ELR (cell line): ENCODE results near the gene IL12A.
A peak's percentile ranks its signal among the peaks of the same experiment; 100 is the strongest.

Experiments used
- DNase-seq: peaks from one replicate; pipeline ENCODE4 v3.0.0-alpha.2; 2015; ENCODE audit warnings: low read depth

The IL12A gene

GRCh38 chr3:159989973-159990846 lies 1.6 kb downstream of the IL12A start:
- peak; percentile 15 for DNase-seq

- DNase-seq: no peak
Measured at GRCh38 chr3:159991591-159991990, 3.0 kb downstream of the IL12A start.

- DNase-seq: no peak
Measured at GRCh38 chr3:159992589-159992988, 4.0 kb downstream of the IL12A start.

- DNase-seq: peak; percentile 75
Measured at GRCh38 chr3:159994182-159994581, 5.5 kb downstream of the IL12A start.

GRCh38 chr3:159995091-159995490 lies 6.5 kb downstream of the IL12A start:
- DNase-seq: no peak

- DNase-seq: peak; percentile 43
Measured at GRCh38 chr3:159996018-159996417, 7.4 kb downstream of the IL12A start.

GRCh38 chr3:159996959-159997358 lies 8.3 kb downstream of the IL12A start:
- DNase-seq: no peak

- no peak for DNase-seq
Measured at GRCh38 chr3:160001148-160001760, 12.6 kb downstream of the IL12A start.

- DNase-seq: no peak
Measured at GRCh38 chr3:160001850-160002623, 13.4 kb downstream of the IL12A start.

GRCh38 chr3:160003520-160004128 lies 15.0 kb downstream of the IL12A start:
- peak; percentile 76 for DNase-seq

GRCh38 chr3:160005004-160005403 lies 16.4 kb downstream of the IL12A start:
- no peak for DNase-seq

GRCh38 chr3:160006282-160007163 lies 17.9 kb downstream of the IL12A start:
- peak; percentile 81 for DNase-seq

GRCh38 chr3:160008961-160009360 lies 20.3 kb downstream of the IL12A start:
- DNase-seq: peak; percentile 19

GRCh38 chr3:160009525-160009924 lies 20.9 kb downstream of the IL12A start:
- DNase-seq: no peak

GRCh38 chr3:160010578-160010977 lies 21.9 kb downstream of the IL12A start:
- no peak for DNase-seq

- no peak for DNase-seq
Measured at GRCh38 chr3:160012108-160012507, 23.5 kb downstream of the IL12A start.

- DNase-seq: peak; percentile 25
Measured at GRCh38 chr3:160016972-160017371, 28.3 kb downstream of the IL12A start.

- no peak for DNase-seq
Measured at GRCh38 chr3:160018959-160019358, 30.3 kb downstream of the IL12A start.

GRCh38 chr3:160020057-160020711 lies 31.5 kb downstream of the IL12A start:
- no peak for DNase-seq

- no peak for DNase-seq
Measured at GRCh38 chr3:160022068-160022467, 33.4 kb downstream of the IL12A start.

GRCh38 chr3:160023476-160023875 lies 34.8 kb downstream of the IL12A start:
- peak; percentile 72 for DNase-seq
